ENCODE results near the gene RPTOR.

The RPTOR gene

DNA sequence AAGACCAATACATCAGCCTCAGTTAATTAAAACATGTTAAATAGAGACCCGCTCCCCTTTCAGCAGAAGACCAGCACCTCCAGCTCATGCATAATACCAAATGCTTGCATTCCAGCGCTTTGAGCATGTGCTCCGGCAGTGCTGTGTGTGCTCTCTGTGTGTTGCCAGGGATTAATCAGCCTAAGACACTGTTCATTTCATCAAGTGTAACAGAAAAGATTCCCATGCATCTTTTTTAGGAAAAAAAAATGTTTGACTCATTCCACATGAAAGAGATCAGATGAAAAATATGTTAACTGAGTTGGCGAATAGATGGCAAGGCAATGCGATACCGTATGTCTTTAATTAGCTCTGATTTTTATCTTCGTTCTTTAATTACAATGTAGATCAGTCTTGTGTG lies 187.6 kb downstream of the RPTOR start:
- ChIA-PET CTCF (no interaction called here), POLR2A (ENCODE audit: low non-redundant PET) (interaction anchor here (1.2 kb wide), 1 partner anchor 28 kb away, joined by 4 read pairs; no protein-coding TSS in a partner anchor)
- no peak overlapping the region for H3K27ac ChIP-seq
- TF ChIP-seq, protein P1, sequence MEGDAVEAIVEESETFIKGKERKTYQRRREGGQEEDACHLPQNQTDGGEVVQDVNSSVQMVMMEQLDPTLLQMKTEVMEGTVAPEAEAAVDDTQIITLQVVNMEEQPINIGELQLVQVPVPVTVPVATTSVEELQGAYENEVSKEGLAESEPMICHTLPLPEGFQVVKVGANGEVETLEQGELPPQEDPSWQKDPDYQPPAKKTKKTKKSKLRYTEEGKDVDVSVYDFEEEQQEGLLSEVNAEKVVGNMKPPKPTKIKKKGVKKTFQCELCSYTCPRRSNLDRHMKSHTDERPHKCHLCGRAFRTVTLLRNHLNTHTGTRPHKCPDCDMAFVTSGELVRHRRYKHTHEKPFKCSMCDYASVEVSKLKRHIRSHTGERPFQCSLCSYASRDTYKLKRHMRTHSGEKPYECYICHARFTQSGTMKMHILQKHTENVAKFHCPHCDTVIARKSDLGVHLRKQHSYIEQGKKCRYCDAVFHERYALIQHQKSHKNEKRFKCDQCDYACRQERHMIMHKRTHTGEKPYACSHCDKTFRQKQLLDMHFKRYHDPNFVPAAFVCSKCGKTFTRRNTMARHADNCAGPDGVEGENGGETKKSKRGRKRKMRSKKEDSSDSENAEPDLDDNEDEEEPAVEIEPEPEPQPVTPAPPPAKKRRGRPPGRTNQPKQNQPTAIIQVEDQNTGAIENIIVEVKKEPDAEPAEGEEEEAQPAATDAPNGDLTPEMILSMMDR (conservative IDR thresholded peaks at IDR 0.05; ENCODE audit: low read depth): no peak
- DNase-seq (ENCODE audit: low spot score): no peak

DNA sequence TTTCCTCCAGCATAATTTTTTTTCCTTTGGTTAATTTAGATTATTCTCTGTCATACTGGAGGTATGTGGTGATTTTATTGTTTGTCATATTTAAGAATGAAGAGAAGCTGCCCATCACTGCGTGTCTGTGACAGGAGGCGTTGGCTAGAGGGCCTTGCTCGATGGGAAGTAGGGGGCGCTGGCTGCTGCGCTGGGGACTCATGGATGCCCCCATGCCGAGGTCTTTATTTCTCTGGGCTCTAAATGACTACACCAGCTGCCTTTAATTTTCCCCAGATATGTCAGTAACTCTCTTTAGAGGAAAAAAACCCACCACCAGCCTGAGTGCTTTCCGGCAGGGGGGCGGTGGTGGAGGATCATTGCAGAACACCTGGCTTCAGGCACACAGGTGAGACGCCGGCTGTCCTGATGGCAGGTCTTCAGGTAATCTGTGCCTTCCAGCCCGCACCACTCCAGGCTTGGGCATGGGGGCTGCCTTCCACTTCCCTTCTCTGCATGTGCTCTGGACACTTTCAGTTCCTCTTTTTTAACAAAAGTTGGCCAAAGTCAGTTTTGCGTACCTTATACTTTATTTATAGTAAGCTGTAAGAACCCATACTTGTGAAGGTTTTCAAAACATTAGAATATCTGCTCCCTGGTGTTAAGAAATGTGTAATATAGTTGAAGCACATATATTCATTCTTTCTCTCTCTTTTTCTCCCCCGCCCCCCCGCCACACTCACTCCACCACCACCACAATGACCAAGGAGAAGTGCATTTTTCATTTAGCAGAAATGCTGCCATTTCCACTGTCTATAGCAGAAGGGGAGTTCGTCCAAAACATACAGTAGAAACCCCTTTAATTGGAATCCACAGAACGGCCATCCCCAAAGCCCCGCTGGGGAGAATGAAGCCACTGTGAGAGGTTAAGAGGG lies 192.7 kb downstream of the RPTOR start:
- H3K27ac ChIP-seq: 0 out of 2 replicates have a peak overlapping the region, but pooled peaks have one; percentile 2
- CTCF ChIA-PET: interaction anchor here (0.6 kb wide), 1 partner anchor 18 kb away, joined by 3 read pairs; no protein-coding TSS in a partner anchor
- no peak for DNase-seq (ENCODE audit: low spot score)
- POLR2A ChIA-PET (ENCODE audit: low non-redundant PET): no interaction called here
- TF ChIP-seq, protein P1 (conservative IDR thresholded peaks at IDR 0.05; ENCODE audit: low read depth): no peak

DNA sequence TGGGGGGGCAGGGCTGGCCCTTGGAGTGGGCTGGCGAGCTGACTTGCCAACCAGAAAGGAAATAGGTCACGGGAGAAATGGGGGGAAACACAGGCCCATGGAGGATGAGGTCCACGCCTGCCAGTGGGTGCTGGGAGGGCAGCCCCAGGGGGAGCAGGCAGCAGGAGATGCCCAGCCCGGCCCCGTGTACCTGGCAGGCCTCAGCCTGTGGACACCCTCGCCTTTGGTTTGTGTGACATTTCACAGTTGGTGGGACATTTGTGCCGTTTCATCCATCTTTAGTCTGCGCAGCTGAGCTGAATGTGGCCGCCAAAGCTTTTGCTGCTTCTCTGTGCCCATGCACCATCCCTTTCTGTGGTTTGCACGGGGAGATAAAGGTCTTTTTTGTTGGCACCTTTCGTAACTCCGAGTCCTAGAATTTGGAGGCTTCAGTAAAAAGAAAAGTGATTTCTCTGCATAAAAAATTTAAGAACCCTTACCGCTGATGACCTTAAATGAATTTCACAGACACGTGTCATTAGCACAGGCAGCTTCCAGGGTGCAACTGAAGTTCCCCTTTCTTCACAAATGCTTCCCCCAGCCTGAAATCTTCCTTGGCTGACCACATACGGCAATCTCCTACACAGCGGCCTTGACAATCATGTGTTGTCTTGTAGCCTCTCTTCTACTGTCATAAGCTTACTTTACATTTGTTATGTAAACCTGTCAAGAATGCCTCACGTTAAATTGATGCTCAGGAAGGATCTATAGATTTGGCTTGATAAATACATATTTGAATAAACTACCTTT lies 193.6 kb downstream of the RPTOR start:
- ChIA-PET POLR2A (ENCODE audit: low non-redundant PET) (no interaction called here), CTCF (interaction anchor here (0.6 kb wide), 1 partner anchor 17 kb away, joined by 3 read pairs; no protein-coding TSS in a partner anchor)
- TF ChIP-seq, protein P1 (conservative IDR thresholded peaks at IDR 0.05; ENCODE audit: low read depth): no peak
- H3K27ac ChIP-seq: 0 out of 2 replicates have a peak overlapping the region, but pooled peaks have one; percentile 2
- DNase-seq (ENCODE audit: low spot score): no peak

GRCh38 chr17:80738987-80739730 lies 194.5 kb downstream of the RPTOR start:
- ChIA-PET POLR2A (ENCODE audit: low non-redundant PET) (no interaction called here), CTCF (interaction anchor here (0.7 kb wide), 1 partner anchor 164 kb away, joined by 3 read pairs; no protein-coding TSS in a partner anchor)
- TF ChIP-seq, protein P1 (conservative IDR thresholded peaks at IDR 0.05; ENCODE audit: low read depth): no peak
- no peak overlapping the region for H3K27ac ChIP-seq
- DNase-seq (ENCODE audit: low spot score): no peak

DNA sequence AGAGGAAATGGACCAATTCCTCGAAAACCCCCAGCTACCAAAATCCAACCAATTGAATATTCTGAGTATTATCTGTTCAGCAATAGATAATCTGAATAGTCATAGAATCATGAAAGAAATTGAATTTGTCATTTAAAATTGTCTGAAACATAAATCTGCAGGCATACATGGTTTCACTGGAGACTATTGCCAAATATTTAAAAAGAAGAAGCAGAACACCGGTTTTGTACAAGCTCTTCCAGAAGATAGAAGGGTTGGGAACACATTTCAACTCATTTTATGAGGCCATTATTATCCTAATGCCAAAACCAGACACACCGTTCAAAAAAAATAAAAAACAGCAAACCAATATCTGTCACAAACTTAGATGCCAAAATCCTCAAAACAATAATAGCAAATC lies 195.5 kb downstream of the RPTOR start:
- ChIA-PET POLR2A (ENCODE audit: low non-redundant PET) (no interaction called here), CTCF (interaction anchor here (0.7 kb wide), 1 partner anchor 165 kb away, joined by 3 read pairs; no protein-coding TSS in a partner anchor)
- no peak overlapping the region for H3K27ac ChIP-seq
- no peak for DNase-seq (ENCODE audit: low spot score)
- TF ChIP-seq, protein P1 (conservative IDR thresholded peaks at IDR 0.05; ENCODE audit: low read depth): no peak

All from RWPE1 (cell line).